ENCODE results near the gene LAMA2.

DNA sequence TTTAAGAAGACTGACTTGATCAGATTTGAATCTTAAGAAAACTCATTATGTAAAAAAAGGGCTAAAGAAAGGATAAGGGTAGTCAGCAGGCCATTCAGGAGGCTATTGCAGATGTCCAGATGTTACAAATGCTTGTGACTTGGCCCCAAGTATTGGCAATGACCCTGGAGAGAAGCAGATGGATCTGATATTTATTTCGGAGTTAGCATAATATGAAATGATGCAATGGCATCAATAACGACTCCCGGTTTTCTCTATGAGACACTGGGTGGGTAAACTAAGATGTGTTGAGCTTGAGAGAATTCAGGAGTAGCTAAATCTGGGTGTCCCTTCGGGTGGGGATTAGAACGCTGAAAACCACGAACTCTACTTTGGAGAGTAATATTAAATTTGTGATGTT is 149.7 kb downstream of the LAMA2 start:
- TF ChIP-seq, protein P1, sequence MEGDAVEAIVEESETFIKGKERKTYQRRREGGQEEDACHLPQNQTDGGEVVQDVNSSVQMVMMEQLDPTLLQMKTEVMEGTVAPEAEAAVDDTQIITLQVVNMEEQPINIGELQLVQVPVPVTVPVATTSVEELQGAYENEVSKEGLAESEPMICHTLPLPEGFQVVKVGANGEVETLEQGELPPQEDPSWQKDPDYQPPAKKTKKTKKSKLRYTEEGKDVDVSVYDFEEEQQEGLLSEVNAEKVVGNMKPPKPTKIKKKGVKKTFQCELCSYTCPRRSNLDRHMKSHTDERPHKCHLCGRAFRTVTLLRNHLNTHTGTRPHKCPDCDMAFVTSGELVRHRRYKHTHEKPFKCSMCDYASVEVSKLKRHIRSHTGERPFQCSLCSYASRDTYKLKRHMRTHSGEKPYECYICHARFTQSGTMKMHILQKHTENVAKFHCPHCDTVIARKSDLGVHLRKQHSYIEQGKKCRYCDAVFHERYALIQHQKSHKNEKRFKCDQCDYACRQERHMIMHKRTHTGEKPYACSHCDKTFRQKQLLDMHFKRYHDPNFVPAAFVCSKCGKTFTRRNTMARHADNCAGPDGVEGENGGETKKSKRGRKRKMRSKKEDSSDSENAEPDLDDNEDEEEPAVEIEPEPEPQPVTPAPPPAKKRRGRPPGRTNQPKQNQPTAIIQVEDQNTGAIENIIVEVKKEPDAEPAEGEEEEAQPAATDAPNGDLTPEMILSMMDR (IDR thresholded peaks at IDR 0.05; ENCODE audit: low read depth, low read length) = no peak
- TF ChIP-seq EZH2phosphoT487 (IDR thresholded peaks at IDR 0.05; ENCODE audit: low read depth) = no peak
